IMR-90 (cell line): ENCODE data around the gene SGK2. TPM values are rescaled to one million over a fixed set of nuclear protein-coding genes. Genes with fewer than 3 reads are reported as not detected.

Experiments used
- ATAC-seq: fragments of 200-7000 bp; cut with Tn5 transposase; 2 replicates; pipeline ENCODE4 v1.9.1; 2020; ENCODE audit warnings: low read depth, mild to moderate bottlenecking, moderate library complexity
- BruUV-seq: library from RNA; stranded (reverse); fragments of 400-500 nt; replicated peaks from 2 replicates; lab custom pipeline; 2021; lab: Mats Ljungman, UMichigan
- CTCF ChIA-PET: fragments of 300-600 bp; formaldehyde crosslinking; extraction: SDS; loops from one replicate; lab custom pipeline; 2021; ENCODE audit warnings: antibody characterized with exemption; lab: Yijun Ruan, JAX
- POLR2A ChIA-PET: fragments of 300-600 bp; sonication (Branson Sonifier 250); formaldehyde crosslinking; loops from one replicate; lab custom pipeline; 2022; ENCODE audit warnings: antibody characterized with exemption; ENCODE audit not compliant: unreplicated experiment; lab: Charles Lee
- DNase-seq: peaks from one replicate; pipeline ENCODE4 v3.0.0; 2013
- H2AFZ ChIP-seq: replicated peaks from 2 replicates; pipeline ENCODE3; 2013; ENCODE audit warnings: low read length, mild to moderate bottlenecking; ENCODE audit not compliant: poor library complexity
- H2AK5ac ChIP-seq: 2 replicates; pipeline ENCODE4 v1.6.1; 2013; ENCODE audit warnings: low read depth, low read length, inconsistent platforms
- H2AK9ac ChIP-seq: replicated peaks from 2 replicates; pipeline ENCODE3; 2013; ENCODE audit warnings: mild to moderate bottlenecking, low read depth, low read length, moderate library complexity; ENCODE audit not compliant: poor library complexity
- H2BK120ac ChIP-seq: 2 replicates; pipeline ENCODE4 v1.6.1; 2013; ENCODE audit warnings: low read depth, low read length, inconsistent platforms
- H2BK15ac ChIP-seq: 3 replicates; pipeline ENCODE4 v1.6.1; 2013; ENCODE audit warnings: low read depth, low read length, inconsistent platforms
- H2BK20ac ChIP-seq: 2 replicates; pipeline ENCODE4 v1.6.1; 2013; ENCODE audit warnings: low read depth, mild to moderate bottlenecking, inconsistent platforms, low read length, moderate library complexity
- H2BK5ac ChIP-seq: 2 replicates; pipeline ENCODE4 v1.6.1; 2013; ENCODE audit warnings: mild to moderate bottlenecking, low read depth, low read length, inconsistent platforms; ENCODE audit not compliant: poor library complexity, severe bottlenecking
- H3K14ac ChIP-seq: replicated peaks from 2 replicates; pipeline ENCODE4 v1.6.1; 2013; ENCODE audit warnings: low read depth, low read length, inconsistent platforms
- H3K18ac ChIP-seq: 2 replicates; pipeline ENCODE4 v1.6.1; 2013; ENCODE audit warnings: low read depth, low read length, control low read depth
- H3K23ac ChIP-seq: 2 replicates; pipeline ENCODE4 v1.6.1; 2013; ENCODE audit warnings: low read depth, low read length, inconsistent platforms
- H3K27ac ChIP-seq: 2 replicates; pipeline ENCODE4 v1.5.1; 2013; ENCODE audit warnings: mild to moderate bottlenecking, control low read depth, low read length; ENCODE audit not compliant: insufficient read depth
- H3K27me3 ChIP-seq: 2 replicates; pipeline ENCODE4 v1.6.1; 2013; ENCODE audit warnings: low read length; ENCODE audit not compliant: control insufficient read depth, insufficient read depth
- H3K36me3 ChIP-seq: 2 replicates; pipeline ENCODE4 v1.6.1; 2013; ENCODE audit warnings: low read length, mixed read lengths; ENCODE audit not compliant: control insufficient read depth, insufficient read depth
- H3K4ac ChIP-seq: 2 replicates; pipeline ENCODE4 v1.6.1; 2013; ENCODE audit warnings: low read depth, low read length, inconsistent platforms
- H3K4me1 ChIP-seq: 2 replicates; pipeline ENCODE4 v1.6.1; 2013; ENCODE audit warnings: low read length, mixed read lengths; ENCODE audit not compliant: control insufficient read depth, insufficient read depth
- H3K4me2 ChIP-seq: 2 replicates; pipeline ENCODE4 v1.6.1; 2013; ENCODE audit warnings: low read depth, mild to moderate bottlenecking, control low read depth, low read length, moderate library complexity
- H3K4me3 ChIP-seq: 2 replicates; pipeline ENCODE4 v1.5.1; 2013; ENCODE audit warnings: low read depth, mild to moderate bottlenecking, control low read depth, low read length, moderate library complexity; ENCODE audit not compliant: insufficient read depth
- H3K56ac ChIP-seq: 2 replicates; pipeline ENCODE4 v1.6.1; 2013; ENCODE audit warnings: low read length, inconsistent platforms; ENCODE audit not compliant: insufficient read depth; ENCODE audit errors: extremely low read depth
- H3K79me1 ChIP-seq, 2 experiments: 2 replicates each; pipeline ENCODE4 v1.6.1; 2013; ENCODE audit warnings: low read length in 2 of 2, inconsistent platforms in 1 of 2, low read depth in 1 of 2
- H3K9ac ChIP-seq: 2 replicates; pipeline ENCODE4 v1.6.1; 2013; ENCODE audit warnings: low read depth, low read length, control low read depth
- H3K9me1 ChIP-seq: 2 replicates; pipeline ENCODE4 v1.6.1; 2013; ENCODE audit warnings: low read length, inconsistent platforms; ENCODE audit not compliant: insufficient read depth
- H3K9me3 ChIP-seq: 2 replicates; pipeline ENCODE4 v1.6.1; 2013; ENCODE audit warnings: low read length; ENCODE audit not compliant: control insufficient read depth, insufficient read depth
- H4K20me1 ChIP-seq: 2 replicates; pipeline ENCODE4 v1.6.1; 2013; ENCODE audit warnings: low read length, inconsistent platforms; ENCODE audit not compliant: insufficient read depth
- H4K5ac ChIP-seq: 2 replicates; pipeline ENCODE4 v1.6.1; 2013; ENCODE audit warnings: mild to moderate bottlenecking, low read depth, low read length, control low read depth
- H4K8ac ChIP-seq, 2 experiments: 2 replicates each; pipeline ENCODE4 v1.6.1; 2013; ENCODE audit warnings: low read depth in 2 of 2, low read length in 2 of 2, control low read depth in 1 of 2, inconsistent platforms in 1 of 2
- H4K91ac ChIP-seq: 2 replicates; pipeline ENCODE4 v1.6.1; 2013; ENCODE audit warnings: low read depth, low read length, inconsistent platforms; ENCODE audit not compliant: insufficient read depth
- BHLHE40 ChIP-seq: fragments of 150-350 bp; IDR thresholded peaks from 2 replicates; pipeline ENCODE4 v1.6.1; 2016; ENCODE audit warnings: mild to moderate bottlenecking, low read depth, low read length
- CTCF ChIP-seq: conservative IDR thresholded peaks from 2 replicates; pipeline ENCODE4 v1.5.1; 2012; ENCODE audit warnings: mild to moderate bottlenecking, low read depth, low read length, improper control_type of control experiment
- MAFK ChIP-seq: IDR thresholded peaks from 2 replicates; pipeline ENCODE4 v1.6.1; 2012; ENCODE audit warnings: low read depth, low read length, improper control_type of control experiment
- POLR2A ChIP-seq: IDR thresholded peaks from 2 replicates; pipeline ENCODE4 v1.6.1; 2012; ENCODE audit warnings: mild to moderate bottlenecking, low read depth, low read length
- RAD21 ChIP-seq: IDR thresholded peaks from 2 replicates; pipeline ENCODE4 v1.6.1; 2012; ENCODE audit warnings: low read length, improper control_type of control experiment
- RFX5 ChIP-seq: IDR thresholded peaks from 2 replicates; pipeline ENCODE4 v1.8.0; 2012; ENCODE audit warnings: low read depth, mild to moderate bottlenecking, low read length, moderate library complexity
- SMC3 ChIP-seq: fragments of 150-350 bp; IDR thresholded peaks from 2 replicates; pipeline ENCODE4 v1.6.1; 2016; ENCODE audit warnings: low read depth, mild to moderate bottlenecking, antibody characterized with exemption, low read length, moderate library complexity
- WGBS, 2 experiments: methylation state at CpG; one replicate each; pipeline versions ENCODE4 v1.1.5 to v1.1.7; 2013; ENCODE audit warnings: missing lambda C conversion rate in 2 of 2; ENCODE audit not compliant: insufficient read length in 1 of 2; ENCODE audit errors: extremely low coverage in 2 of 2; 5-methylcytosine and 5-hydroxymethylcytosine counted together
- dilution Hi-C: fragments of 300-500 bp; cut with HindIII; formaldehyde crosslinking; loops from one replicate; pipeline ENCODE4 v1.14.3; 2018; ENCODE audit warnings: low sequenced_read_pairs; ENCODE audit not compliant: unreplicated experiment
- in situ Hi-C: fragments of 300-500 bp; cut with MboI; formaldehyde crosslinking; loops from 3 replicates; pipeline ENCODE4 v1.14.3; 2019; ENCODE audit warnings: low sequenced_read_pairs, inconsistent platforms, mixed read lengths
- intact Hi-C: fragments of 100-400 bp; cut with micrococcal nuclease; formaldehyde crosslinking; loops from 2 replicates; pipeline ENCODE4 v1.10.0; 2022
- polyA plus RNA-seq, 3 experiments: library from polyadenylated mRNA; depleted of rRNA; stranded (reverse); fragments of >200 nt; gene quantifications; 2 replicates each; pipeline ENCODE4 v1.2.3, GENCODE V29; 2012; ENCODE audit warnings: low replicate concordance in 1 of 3
- total RNA-seq: library from RNA; depleted of rRNA; stranded (reverse); fragments of >200 nt; gene quantifications from 2 replicates; pipeline ENCODE4 v1.2.3, GENCODE V29; 2012
- TF ChIP-seq, protein P1 (sequence below): fragments of 150-350 bp; IDR thresholded peaks from 2 replicates; pipeline ENCODE4 v1.6.1; 2017; ENCODE audit warnings: mild to moderate bottlenecking, antibody characterized with exemption, low read length, low read depth

Gene SGK2
- total and polyA plus RNA-seq, 2 of the 4 experiments (the other 2 are of a cell fraction) = under 0.01 to 0.10 TPM

DNA sequence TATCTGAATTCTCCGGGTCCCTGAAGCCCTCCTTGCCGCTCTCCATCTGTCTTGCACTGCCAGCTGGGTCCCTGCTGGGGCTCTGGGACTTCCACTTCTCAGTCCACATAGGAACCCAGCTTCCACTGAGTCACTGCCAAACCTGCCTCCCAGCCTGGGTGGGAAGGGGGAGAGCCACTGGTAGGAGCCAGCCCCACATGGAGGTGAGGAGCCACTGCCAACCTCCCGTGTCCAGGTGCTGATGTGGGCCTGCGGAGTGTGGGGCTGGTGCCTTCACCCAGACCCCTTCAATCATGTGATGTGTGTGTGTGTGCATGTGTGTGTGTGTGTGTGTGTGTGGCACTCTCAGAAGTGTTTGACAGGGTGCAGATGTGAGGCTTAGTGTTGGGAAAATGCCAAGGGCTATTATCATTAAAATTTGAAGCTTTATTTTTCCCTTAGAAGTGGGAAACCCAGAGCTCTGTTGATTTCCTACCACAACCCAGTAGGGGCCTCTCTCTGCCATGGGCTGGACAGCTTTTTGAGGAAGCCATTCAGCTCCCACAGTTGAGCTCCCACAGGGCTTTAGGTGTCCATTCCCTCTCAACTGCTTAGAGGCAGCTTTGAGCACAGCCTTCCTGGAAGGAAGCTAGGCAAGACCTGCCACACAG, 9.3 kb upstream of the SGK2 start:
- Histone ChIP-seq H2BK120ac (no peak overlapping the region), H4K5ac (no peak overlapping the region), H3K9me1 (no peaks in the 10 kb centered on the region), H3K18ac (no peak overlapping the region), H3K27ac (no peak overlapping the region), H4K8ac (no peak overlapping the region), H2BK15ac (no peak overlapping the region), H3K27me3 (no peaks in the 10 kb centered on the region; the same call in 1 of the 2 replicates), H4K20me1 (no peaks in the 10 kb centered on the region), H3K23ac (no peak overlapping the region), H4K91ac (no peak overlapping the region), H3K4me2 (no peak overlapping the region), H3K9me3 (peaks cover 6% of the 10 kb centered on the region), H3K14ac (no peak overlapping the region), H3K4me1 (no peaks in the 10 kb centered on the region), H3K4ac (no peak overlapping the region), H3K56ac (no peak overlapping the region), H3K79me1 (no peaks in the 10 kb centered on the region), H2BK20ac (no peak overlapping the region), H3K9ac (no peak overlapping the region), H2AK9ac (no peak overlapping the region), H3K36me3 (no peaks in the 10 kb centered on the region), H3K4me3 (no peak overlapping the region), H2AK5ac (no peak overlapping the region), H2AFZ (no peak overlapping the region), H2BK5ac (no peak overlapping the region)
- intact Hi-C loops (no loop called here), dilution Hi-C loops (no loop called here), in situ Hi-C loops (no loop called here)
- DNase-seq = no peak
- BruUV-seq = no TSS peak
- ChIA-PET CTCF (no interaction called here), POLR2A (interaction anchor here (0.6 kb wide), 1 partner anchor 34 kb away, joined by 4 read pairs; no protein-coding TSS in a partner anchor)
- TF ChIP-seq MAFK = no peak
- no peak for TF ChIP-seq BHLHE40
- TF ChIP-seq RFX5 = no peak
- no peak for TF ChIP-seq RAD21
- no peak for TF ChIP-seq SMC3
- TF ChIP-seq, protein P1, sequence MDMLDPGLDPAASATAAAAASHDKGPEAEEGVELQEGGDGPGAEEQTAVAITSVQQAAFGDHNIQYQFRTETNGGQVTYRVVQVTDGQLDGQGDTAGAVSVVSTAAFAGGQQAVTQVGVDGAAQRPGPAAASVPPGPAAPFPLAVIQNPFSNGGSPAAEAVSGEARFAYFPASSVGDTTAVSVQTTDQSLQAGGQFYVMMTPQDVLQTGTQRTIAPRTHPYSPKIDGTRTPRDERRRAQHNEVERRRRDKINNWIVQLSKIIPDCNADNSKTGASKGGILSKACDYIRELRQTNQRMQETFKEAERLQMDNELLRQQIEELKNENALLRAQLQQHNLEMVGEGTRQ = no peak
- no peak for TF ChIP-seq POLR2A
- no peak for TF ChIP-seq CTCF
- no peak for ATAC-seq
- no CpG with 5 or more reads among the region's 4 CpGs for WGBS, 2 experiments
